Activated CD8-positive, alpha-beta T cell treated with anti-CD3 and anti-CD28 coated beads for 36 hours (primary cell): Measurements from ENCODE around the gene ZC3H18. TPM values are rescaled to one million over a fixed set of nuclear protein-coding genes. Genes with fewer than 3 reads are reported as not detected.

ENCODE experiments used
- ATAC-seq: fragments of 200-7000 bp; cut with Tn5 transposase; one replicate; pipeline ENCODE4 v1.10.0; 2021; ENCODE audit warnings: mild to moderate bottlenecking, moderate library complexity
- CTCF ChIA-PET: fragments of 350-600 bp; sonication (Branson Sonifier 250); formaldehyde crosslinking; loops from one replicate; lab custom pipeline; 2021; ENCODE audit warnings: antibody characterized with exemption; lab: Charles Lee
- POLR2A ChIA-PET: fragments of 350-600 bp; sonication (Branson Sonifier 250); formaldehyde crosslinking; loops from one replicate; lab custom pipeline; 2021; ENCODE audit warnings: antibody characterized with exemption; lab: Charles Lee
- DNase-seq: peaks from one replicate; pipeline ENCODE4 v3.0.0-alpha.2; 2020
- H3K27ac Mint-ChIP-seq: one replicate; pipeline ENCODE4 v1.8.0; 2021; ENCODE audit warnings: mild to moderate bottlenecking, mixed read lengths
- H3K27me3 Mint-ChIP-seq: one replicate; pipeline ENCODE4 v1.8.0; 2021; ENCODE audit warnings: mixed read lengths
- H3K36me3 Mint-ChIP-seq: one replicate; pipeline ENCODE4 v1.8.0; 2021; ENCODE audit warnings: low read depth, mixed read lengths
- H3K4me1 Mint-ChIP-seq: one replicate; pipeline ENCODE4 v1.8.0; 2021; ENCODE audit warnings: low read depth, mixed read lengths
- H3K4me3 Mint-ChIP-seq: one replicate; pipeline ENCODE4 v1.8.0; 2021; ENCODE audit warnings: mild to moderate bottlenecking, moderate library complexity, mixed read lengths
- H3K9me3 Mint-ChIP-seq: one replicate; pipeline ENCODE4 v1.8.0; 2021; ENCODE audit warnings: mixed read lengths
- intact Hi-C: fragments of 100-400 bp; cut with micrococcal nuclease; formaldehyde crosslinking; loops from one replicate; pipeline ENCODE4 v1.10.0; 2022
- total RNA-seq, 2 experiments: library from RNA; stranded (reverse); gene quantifications; one replicate each; pipeline ENCODE4 v1.2.3, GENCODE V29; 2021
- TF ChIP-seq, protein P1 (sequence below): fragments of 200-600 bp; IDR thresholded peaks from one replicate; pipeline ENCODE4 v1.8.0; 2022; ENCODE audit warnings: antibody characterized with exemption, mild to moderate bottlenecking

Gene ZC3H18
- total RNA-seq, 2 experiments from 2014 or later: 67.7 to 73.5 TPM

GRCh38 chr16:88539652-88540345 is 30.4 kb upstream of the ZC3H18 start:
- TF ChIP-seq, protein P1, sequence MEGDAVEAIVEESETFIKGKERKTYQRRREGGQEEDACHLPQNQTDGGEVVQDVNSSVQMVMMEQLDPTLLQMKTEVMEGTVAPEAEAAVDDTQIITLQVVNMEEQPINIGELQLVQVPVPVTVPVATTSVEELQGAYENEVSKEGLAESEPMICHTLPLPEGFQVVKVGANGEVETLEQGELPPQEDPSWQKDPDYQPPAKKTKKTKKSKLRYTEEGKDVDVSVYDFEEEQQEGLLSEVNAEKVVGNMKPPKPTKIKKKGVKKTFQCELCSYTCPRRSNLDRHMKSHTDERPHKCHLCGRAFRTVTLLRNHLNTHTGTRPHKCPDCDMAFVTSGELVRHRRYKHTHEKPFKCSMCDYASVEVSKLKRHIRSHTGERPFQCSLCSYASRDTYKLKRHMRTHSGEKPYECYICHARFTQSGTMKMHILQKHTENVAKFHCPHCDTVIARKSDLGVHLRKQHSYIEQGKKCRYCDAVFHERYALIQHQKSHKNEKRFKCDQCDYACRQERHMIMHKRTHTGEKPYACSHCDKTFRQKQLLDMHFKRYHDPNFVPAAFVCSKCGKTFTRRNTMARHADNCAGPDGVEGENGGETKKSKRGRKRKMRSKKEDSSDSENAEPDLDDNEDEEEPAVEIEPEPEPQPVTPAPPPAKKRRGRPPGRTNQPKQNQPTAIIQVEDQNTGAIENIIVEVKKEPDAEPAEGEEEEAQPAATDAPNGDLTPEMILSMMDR: no peak
- Mint-ChIP-seq H3K36me3 (peaks cover 11% of the 10 kb centered on the region), H3K4me3 (no peak overlapping the region), H3K27ac (no peak overlapping the region), H3K4me1 (peaks cover 9% of the 10 kb centered on the region), H3K27me3 (no peaks in the 10 kb centered on the region), H3K9me3 (peaks cover 7% of the 10 kb centered on the region)
- ChIA-PET CTCF (no interaction called here), POLR2A (no interaction called here)
- ATAC-seq: no peak
- intact Hi-C loops: no loop called here
- no peak for DNase-seq

DNA sequence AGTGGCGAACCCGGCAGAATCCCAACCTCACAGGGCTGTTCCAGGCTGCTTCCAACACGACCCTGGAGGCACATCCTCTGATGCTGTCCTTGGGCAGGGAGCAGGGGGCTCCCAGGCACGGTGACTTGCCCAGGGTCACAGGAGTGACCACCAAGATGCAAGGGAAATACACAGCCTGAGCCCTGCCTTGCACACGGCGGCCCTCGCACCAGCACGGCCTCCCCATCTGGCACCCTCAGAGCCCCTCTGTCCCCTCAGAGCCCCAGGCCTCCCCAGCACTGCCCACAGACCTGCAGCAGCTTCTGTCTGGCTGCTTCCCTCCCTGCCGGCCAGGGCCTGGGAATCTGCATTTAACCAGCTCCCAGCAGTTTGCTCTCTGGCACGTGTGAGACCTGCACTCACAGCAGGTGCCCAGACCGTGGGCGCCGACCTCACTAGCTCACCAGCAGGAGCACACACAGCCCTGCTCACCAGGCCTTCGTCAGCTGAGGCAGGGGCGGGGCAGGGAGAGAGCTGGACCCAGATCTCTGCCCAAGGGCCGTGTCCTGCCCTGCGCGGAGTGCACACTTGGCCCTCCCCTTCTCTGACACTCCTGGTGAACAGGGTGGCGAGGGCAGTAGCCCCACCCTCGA is 29.7 kb upstream of the ZC3H18 start:
- H3K27me3 Mint-ChIP-seq: no peaks in the 10 kb centered on the region
- POLR2A ChIA-PET: no interaction called here

DNA sequence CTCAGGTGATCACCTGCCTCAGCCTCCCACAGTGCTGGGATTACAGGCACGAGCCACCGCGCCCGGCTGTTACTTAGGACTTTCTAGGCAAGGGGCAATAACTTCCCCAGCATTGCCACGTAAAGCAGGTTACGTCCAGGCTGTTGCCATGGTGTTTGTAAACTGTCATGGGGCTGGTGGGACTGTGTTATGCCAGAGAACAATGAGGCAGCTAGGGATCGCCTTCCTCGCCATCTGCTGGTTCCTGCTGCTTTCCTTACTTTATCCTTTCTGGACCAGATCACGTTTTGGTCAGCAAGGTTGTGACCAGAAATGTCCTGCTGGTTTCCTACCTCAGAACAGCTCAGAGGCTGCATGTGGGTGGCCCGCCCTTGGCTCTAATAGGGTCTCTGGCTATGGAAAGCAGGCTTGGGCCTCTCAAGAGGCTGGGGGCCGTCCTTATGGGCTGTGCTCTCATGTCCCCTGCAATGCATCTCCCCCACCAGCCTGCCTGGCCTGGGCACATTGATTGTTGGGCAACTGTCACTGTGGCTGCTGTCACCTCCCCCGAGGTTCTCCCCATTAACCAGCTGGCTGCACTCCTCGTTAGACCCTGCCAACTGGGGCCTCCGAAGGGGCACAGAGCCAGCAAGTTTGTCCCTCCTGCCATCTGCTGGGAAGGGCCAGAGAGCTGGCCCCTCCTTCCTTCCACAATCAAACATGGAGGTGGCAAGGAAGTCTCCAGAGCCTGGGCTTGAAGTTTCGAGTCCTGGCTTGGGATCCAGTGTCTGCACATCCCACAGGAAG is 28.2 kb upstream of the ZC3H18 start:
- Mint-ChIP-seq H3K4me1 (no peaks in the 10 kb centered on the region), H3K27me3 (no peaks in the 10 kb centered on the region), H3K9me3 (peaks cover 7% of the 10 kb centered on the region), H3K36me3 (peaks cover 6% of the 10 kb centered on the region), H3K4me3 (no peak overlapping the region), H3K27ac (no peak overlapping the region)
- TF ChIP-seq, protein P1: no peak
- DNase-seq: no peak
- intact Hi-C loops: no loop called here
- ATAC-seq: no peak
- ChIA-PET POLR2A (no interaction called here), CTCF (interaction anchor here (0.5 kb wide), 1 partner anchor 381 kb away, joined by 3 read pairs; no protein-coding TSS in a partner anchor)

More for the DNA sequence above, 29.7 kb upstream of the ZC3H18 start:
- Mint-ChIP-seq H3K36me3 (peaks cover 11% of the 10 kb centered on the region), H3K4me1 (peaks cover 4% of the 10 kb centered on the region), H3K27ac (no peak overlapping the region), H3K4me3 (no peak overlapping the region), H3K9me3 (peaks cover 7% of the 10 kb centered on the region)
- TF ChIP-seq, protein P1: no peak
- CTCF ChIA-PET: no interaction called here
- ATAC-seq: no peak
- no peak for DNase-seq
- intact Hi-C loops: no loop called here

GRCh38 chr16:88543230-88543813 is 26.9 kb upstream of the ZC3H18 start:
- Mint-ChIP-seq H3K27ac (no peak overlapping the region), H3K4me1 (no peaks in the 10 kb centered on the region), H3K27me3 (no peaks in the 10 kb centered on the region), H3K9me3 (peaks cover 7% of the 10 kb centered on the region), H3K36me3 (peaks cover 6% of the 10 kb centered on the region), H3K4me3 (no peak overlapping the region)
- TF ChIP-seq, protein P1: no peak
- ChIA-PET POLR2A (interaction anchor here (0.9 kb wide), 1 partner anchor 26 kb away, joined by 3 read pairs; no protein-coding TSS in a partner anchor), CTCF (no interaction called here)
- ATAC-seq (no peak), DNase-seq (no peak)
- intact Hi-C loops: no loop called here
